ENCODE data around the gene RIT2.

DNA sequence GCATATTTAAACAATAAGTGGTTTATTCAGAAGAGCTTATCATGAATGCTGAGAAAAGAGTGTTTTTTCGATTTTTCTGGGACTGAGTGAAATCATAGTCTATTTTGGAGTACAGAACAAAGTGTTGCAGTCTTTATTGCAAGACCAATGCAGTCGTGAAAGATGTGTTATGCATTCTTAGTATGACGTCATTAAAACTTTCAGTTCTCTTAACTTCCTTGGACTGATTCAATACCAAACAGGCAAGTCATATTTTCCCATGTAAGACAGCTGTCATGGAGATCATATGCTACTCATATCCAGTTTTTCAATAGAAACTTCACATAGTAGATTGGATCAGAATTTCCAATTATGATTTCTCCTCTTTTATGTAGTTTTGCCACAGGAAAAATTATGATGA lies 92.6 kb downstream of the RIT2 start:
- TF ChIP-seq, protein P1, sequence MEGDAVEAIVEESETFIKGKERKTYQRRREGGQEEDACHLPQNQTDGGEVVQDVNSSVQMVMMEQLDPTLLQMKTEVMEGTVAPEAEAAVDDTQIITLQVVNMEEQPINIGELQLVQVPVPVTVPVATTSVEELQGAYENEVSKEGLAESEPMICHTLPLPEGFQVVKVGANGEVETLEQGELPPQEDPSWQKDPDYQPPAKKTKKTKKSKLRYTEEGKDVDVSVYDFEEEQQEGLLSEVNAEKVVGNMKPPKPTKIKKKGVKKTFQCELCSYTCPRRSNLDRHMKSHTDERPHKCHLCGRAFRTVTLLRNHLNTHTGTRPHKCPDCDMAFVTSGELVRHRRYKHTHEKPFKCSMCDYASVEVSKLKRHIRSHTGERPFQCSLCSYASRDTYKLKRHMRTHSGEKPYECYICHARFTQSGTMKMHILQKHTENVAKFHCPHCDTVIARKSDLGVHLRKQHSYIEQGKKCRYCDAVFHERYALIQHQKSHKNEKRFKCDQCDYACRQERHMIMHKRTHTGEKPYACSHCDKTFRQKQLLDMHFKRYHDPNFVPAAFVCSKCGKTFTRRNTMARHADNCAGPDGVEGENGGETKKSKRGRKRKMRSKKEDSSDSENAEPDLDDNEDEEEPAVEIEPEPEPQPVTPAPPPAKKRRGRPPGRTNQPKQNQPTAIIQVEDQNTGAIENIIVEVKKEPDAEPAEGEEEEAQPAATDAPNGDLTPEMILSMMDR (IDR thresholded peaks at IDR 0.05; ENCODE audit: insufficient read depth, low read length, poor library complexity, severe bottlenecking) = no peak
- TF ChIP-seq EZH2phosphoT487 (conservative IDR thresholded peaks at IDR 0.05; ENCODE audit: low read length) = no peak
